GM20000 (cell line): ENCODE results near the gene CCDC3.

Source experiments
- DNase-seq: peaks from one replicate; pipeline ENCODE4 v3.0.0; 2012; ENCODE audit warnings: low spot score
- TF ChIP-seq, protein P1 (sequence below): IDR thresholded peaks from 2 replicates; pipeline ENCODE4 v1.5.1; 2012; ENCODE audit warnings: mild to moderate bottlenecking, control low read depth; ENCODE audit errors: extremely low read depth, missing control alignments

CCDC3 gene

GRCh38 chr10:12981570-12981969, 19.9 kb downstream of the CCDC3 start:
- TF ChIP-seq, protein P1, sequence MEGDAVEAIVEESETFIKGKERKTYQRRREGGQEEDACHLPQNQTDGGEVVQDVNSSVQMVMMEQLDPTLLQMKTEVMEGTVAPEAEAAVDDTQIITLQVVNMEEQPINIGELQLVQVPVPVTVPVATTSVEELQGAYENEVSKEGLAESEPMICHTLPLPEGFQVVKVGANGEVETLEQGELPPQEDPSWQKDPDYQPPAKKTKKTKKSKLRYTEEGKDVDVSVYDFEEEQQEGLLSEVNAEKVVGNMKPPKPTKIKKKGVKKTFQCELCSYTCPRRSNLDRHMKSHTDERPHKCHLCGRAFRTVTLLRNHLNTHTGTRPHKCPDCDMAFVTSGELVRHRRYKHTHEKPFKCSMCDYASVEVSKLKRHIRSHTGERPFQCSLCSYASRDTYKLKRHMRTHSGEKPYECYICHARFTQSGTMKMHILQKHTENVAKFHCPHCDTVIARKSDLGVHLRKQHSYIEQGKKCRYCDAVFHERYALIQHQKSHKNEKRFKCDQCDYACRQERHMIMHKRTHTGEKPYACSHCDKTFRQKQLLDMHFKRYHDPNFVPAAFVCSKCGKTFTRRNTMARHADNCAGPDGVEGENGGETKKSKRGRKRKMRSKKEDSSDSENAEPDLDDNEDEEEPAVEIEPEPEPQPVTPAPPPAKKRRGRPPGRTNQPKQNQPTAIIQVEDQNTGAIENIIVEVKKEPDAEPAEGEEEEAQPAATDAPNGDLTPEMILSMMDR = no peak
- no peak for DNase-seq

- no peak for DNase-seq
- TF ChIP-seq, protein P1 = no peak
Measured at GRCh38 chr10:12980713-12981306, 20.7 kb downstream of the CCDC3 start.

DNA sequence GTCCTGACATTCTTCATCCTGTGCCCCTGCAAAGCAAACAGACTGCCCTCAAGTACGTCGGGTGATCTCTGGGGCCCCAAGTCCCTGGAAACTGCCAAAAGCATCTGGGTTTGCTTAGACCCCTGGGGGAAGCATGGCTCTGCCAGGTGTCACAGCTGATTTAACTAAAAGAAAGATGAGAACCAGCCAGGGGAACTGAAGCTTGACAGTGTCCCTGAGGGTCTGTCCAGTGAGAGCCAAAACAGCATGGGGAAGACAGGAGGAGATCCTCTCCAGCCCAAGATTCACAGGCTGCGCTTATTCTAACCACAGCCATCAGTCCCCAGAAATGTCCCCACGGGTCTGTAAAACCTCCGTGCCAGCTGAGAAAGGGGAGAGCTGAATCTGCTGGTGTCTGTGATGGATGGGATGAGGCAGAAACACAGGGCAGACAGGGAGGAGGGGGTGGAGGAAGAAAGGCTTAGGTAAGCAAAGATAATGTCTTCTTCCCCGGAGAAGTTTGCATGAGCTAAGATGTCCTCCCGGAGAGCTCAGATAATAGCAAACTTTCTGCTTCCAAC, 21.3 kb downstream of the CCDC3 start:
- DNase-seq = no peak
- TF ChIP-seq, protein P1 = no peak

DNA sequence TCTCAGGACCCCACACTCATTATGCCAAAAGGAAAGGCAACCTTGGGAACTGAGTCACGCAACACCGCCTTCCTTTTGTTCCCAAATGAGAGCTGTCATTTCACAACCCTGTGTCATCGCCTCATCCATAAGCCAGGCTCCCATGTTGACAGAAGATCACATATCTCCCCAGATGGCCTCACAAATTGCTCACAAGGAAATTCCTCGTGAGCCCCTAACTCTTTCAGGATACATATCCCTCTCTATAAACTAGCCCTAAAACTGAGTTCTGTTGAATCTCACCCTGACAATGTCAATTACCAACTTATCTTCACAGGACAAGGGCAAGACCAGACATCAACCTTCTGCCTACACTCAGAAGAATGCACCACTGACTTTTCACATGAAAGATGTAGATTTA, 22.6 kb downstream of the CCDC3 start:
- TF ChIP-seq, protein P1 = no peak

GRCh38 chr10:12975906-12976305, 25.6 kb downstream of the CCDC3 start:
- TF ChIP-seq, protein P1 = no peak

More for the DNA sequence above, 22.6 kb downstream of the CCDC3 start:
- DNase-seq = no peak

GRCh38 chr10:12975266-12975665, 26.2 kb downstream of the CCDC3 start:
- TF ChIP-seq, protein P1 = no peak
- DNase-seq = no peak

More at GRCh38 chr10:12975906-12976305, 25.6 kb downstream of the CCDC3 start:
- no peak for DNase-seq

GRCh38 chr10:12974491-12975199, 26.9 kb downstream of the CCDC3 start:
- DNase-seq = no peak
- TF ChIP-seq, protein P1 = no peak
